K562 (cell line): Measurements from ENCODE around the gene PAQR8. TPM values are rescaled to one million over a fixed set of nuclear protein-coding genes. Genes with fewer than 3 reads are reported as not detected.
A peak's percentile ranks its signal among the peaks of the same experiment; 100 is the strongest.

Experiments
- ETV5 ChIP-seq: sonication (generic); formaldehyde crosslinking; IDR thresholded peaks from 2 replicates; pipeline ENCODE4 v1.4.0; 2020; ENCODE audit warnings: low read depth, mild to moderate bottlenecking, missing genetic modification reagents
- FOXK2 ChIP-seq, 2 experiments: fragments of 450-650 bp; IDR thresholded peaks in 1 of 2; conservative IDR thresholded peaks in 1 of 2; 2 replicates each; pipeline ENCODE4 v1.6.1; 2016; ENCODE audit warnings: low read depth in 2 of 2, mild to moderate bottlenecking in 1 of 2
- MAZ ChIP-seq, 2 experiments: fragments of 450-650 bp in 1 of 2; sonication (generic) in 1 of 2; formaldehyde crosslinking; IDR thresholded peaks in 1 of 2; conservative IDR thresholded peaks in 1 of 2; 2 replicates each; pipeline versions ENCODE4 v1.4.0 to v1.5.0; 2020; ENCODE audit warnings: mild to moderate bottlenecking in 1 of 2, missing genetic modification reagents in 1 of 2
- TARDBP ChIP-seq: fragments of 450-650 bp; IDR thresholded peaks from 2 replicates; pipeline ENCODE4 v1.6.1; 2016
- ZNF584 ChIP-seq: fragments of 200-800 bp; sonication (Bioruptor generic); IDR thresholded peaks from 2 replicates; pipeline ENCODE4 v1.6.1; 2016; ENCODE audit warnings: low read depth, mild to moderate bottlenecking, missing genetic modification characterization, missing compliant biosample characterization
- polyA plus RNA-seq, 8 experiments: library from polyadenylated mRNA; depleted of rRNA in 4 of 8; stranded (reverse) in 5 of 8; unstranded in 3 of 8; fragments of >200 nt; fragmentation: Nextera tagmentation in 2 of 8; fragmentation: Illumina TruSeq in 1 of 8; extraction: Ambion mirVana in 2 of 8; extraction: Trizol in 1 of 8; gene quantifications; 2 replicates each; pipeline versions ENCODE4 v1.2.1 to v1.2.3, GENCODE V29; 2011 to 2014; ENCODE audit warnings: inconsistent platforms in 1 of 8, missing spikeins in 1 of 8
- total RNA-seq, 7 experiments: library from RNA; depleted of rRNA in 6 of 7; stranded (reverse); fragments of >200 nt in 6 of 7; fragmentation: Illumina TruSeq in 2 of 7; extraction: Trizol in 2 of 7; gene quantifications; 2 replicates each; pipeline versions ENCODE4 v1.2.1 to v1.2.3, GENCODE V29; 2011 to 2021; ENCODE audit warnings: low replicate concordance in 1 of 7
- TF ChIP-seq, protein P1 (sequence below), 2 experiments: IDR thresholded peaks; 2 replicates each; pipeline ENCODE4 v1.6.1; 2012; ENCODE audit warnings: improper control_type of control experiment in 2 of 2, low read depth in 2 of 2, low read length in 2 of 2, borderline replicate concordance in 1 of 2
- TF ChIP-seq, protein P2 (sequence below): sonication (generic); formaldehyde crosslinking; IDR thresholded peaks from 2 replicates; pipeline ENCODE4 v1.4.0; 2020; ENCODE audit warnings: mild to moderate bottlenecking, missing genetic modification reagents

PAQR8 gene
- total and polyA plus RNA-seq, 9 of the 15 experiments (the other 6 are each of a cell fraction or from before 2014, with no cell fraction given), result 1.4 to 10.2 (median 3.5) TPM

DNA sequence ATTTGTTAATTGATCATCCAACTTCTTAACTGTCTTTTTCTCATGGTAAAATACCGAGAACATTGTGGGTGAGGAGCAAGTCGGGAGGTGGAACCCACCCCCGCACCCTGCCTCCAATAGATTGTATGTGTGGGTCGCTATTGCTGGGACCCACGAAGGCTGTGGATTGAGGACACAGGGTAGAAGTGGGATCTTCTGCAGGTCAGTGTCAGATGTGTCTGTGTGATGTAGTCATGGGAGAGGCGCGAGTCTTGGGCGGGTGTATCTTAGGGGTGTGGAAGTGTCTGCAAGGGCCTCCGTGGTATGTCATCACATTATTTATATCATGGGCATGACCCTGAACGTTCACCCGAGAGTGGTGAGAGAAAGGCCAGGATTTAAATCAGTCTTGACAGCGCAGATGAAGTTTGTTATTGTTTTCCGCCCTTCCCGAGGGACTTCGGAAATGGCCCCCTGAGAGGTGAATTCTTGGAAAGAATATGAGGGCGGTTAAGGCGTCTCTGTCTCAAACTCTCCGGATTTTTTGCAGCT is 472 bp upstream of the PAQR8 start (continued):
- TF ChIP-seq, protein P1, sequence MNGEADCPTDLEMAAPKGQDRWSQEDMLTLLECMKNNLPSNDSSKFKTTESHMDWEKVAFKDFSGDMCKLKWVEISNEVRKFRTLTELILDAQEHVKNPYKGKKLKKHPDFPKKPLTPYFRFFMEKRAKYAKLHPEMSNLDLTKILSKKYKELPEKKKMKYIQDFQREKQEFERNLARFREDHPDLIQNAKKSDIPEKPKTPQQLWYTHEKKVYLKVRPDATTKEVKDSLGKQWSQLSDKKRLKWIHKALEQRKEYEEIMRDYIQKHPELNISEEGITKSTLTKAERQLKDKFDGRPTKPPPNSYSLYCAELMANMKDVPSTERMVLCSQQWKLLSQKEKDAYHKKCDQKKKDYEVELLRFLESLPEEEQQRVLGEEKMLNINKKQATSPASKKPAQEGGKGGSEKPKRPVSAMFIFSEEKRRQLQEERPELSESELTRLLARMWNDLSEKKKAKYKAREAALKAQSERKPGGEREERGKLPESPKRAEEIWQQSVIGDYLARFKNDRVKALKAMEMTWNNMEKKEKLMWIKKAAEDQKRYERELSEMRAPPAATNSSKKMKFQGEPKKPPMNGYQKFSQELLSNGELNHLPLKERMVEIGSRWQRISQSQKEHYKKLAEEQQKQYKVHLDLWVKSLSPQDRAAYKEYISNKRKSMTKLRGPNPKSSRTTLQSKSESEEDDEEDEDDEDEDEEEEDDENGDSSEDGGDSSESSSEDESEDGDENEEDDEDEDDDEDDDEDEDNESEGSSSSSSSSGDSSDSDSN (IDR thresholded peaks at IDR 0.05; ENCODE audit: borderline replicate concordance in 1 of 2, low read depth in 2 of 2, low read length in 2 of 2), result 0 out of 4 replicates have a peak, but pooled peaks of 1 of the 2 experiments have one; percentile 12
- TF ChIP-seq ZNF584 (CRISPR knock-in tag) (0 out of 2 replicates have a peak, but pooled peaks have one; percentile 22), TARDBP (no peak), MAZ (CRISPR knock-in tag; conservative IDR thresholded peaks at IDR 0.05 in 1 of 2, IDR thresholded peaks at IDR 0.05 in 1 of 2) (0 out of 4 replicates have a peak, but pooled peaks of 1 of the 2 experiments have one; percentile 30), FOXK2 (conservative IDR thresholded peaks at IDR 0.05 in 1 of 2, IDR thresholded peaks at IDR 0.05 in 1 of 2; ENCODE audit: low read depth in 2 of 2) (peak in 1 of 2 experiments; percentile 35; a peak in 1 of 4 replicates), ETV5 (CRISPR knock-in tag) (no peak)
- TF ChIP-seq, protein P2, sequence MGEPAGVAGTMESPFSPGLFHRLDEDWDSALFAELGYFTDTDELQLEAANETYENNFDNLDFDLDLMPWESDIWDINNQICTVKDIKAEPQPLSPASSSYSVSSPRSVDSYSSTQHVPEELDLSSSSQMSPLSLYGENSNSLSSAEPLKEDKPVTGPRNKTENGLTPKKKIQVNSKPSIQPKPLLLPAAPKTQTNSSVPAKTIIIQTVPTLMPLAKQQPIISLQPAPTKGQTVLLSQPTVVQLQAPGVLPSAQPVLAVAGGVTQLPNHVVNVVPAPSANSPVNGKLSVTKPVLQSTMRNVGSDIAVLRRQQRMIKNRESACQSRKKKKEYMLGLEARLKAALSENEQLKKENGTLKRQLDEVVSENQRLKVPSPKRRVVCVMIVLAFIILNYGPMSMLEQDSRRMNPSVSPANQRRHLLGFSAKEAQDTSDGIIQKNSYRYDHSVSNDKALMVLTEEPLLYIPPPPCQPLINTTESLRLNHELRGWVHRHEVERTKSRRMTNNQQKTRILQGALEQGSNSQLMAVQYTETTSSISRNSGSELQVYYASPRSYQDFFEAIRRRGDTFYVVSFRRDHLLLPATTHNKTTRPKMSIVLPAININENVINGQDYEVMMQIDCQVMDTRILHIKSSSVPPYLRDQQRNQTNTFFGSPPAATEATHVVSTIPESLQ (CRISPR knock-in tag), result no peak
